Subcutaneous abdominal adipose tissue (tissue), 5 donors: ENCODE results near the gene ELAC2.

Experiments
- H3K27ac ChIP-seq: one replicate; pipeline ENCODE4 v1.7.0; 2013; ENCODE audit warnings: low read depth, mild to moderate bottlenecking, inconsistent platforms, low read length, moderate library complexity
- H3K27me3 ChIP-seq, 5 donors: one replicate each; pipeline ENCODE4 v1.7.0; 2013; ENCODE audit warnings: low read length in 5 of 5, inconsistent platforms in 1 of 5; ENCODE audit not compliant: control insufficient read depth in 5 of 5, insufficient read depth in 4 of 5
- H3K36me3 ChIP-seq, 5 donors: one replicate each; pipeline ENCODE4 v1.7.0; 2013; ENCODE audit warnings: low read length in 5 of 5; ENCODE audit not compliant: control insufficient read depth in 5 of 5, insufficient read depth in 5 of 5
- H3K4me1 ChIP-seq, 5 donors: one replicate each; pipeline ENCODE4 v1.7.0; 2013; ENCODE audit warnings: low read length in 5 of 5, mild to moderate bottlenecking in 3 of 5, moderate library complexity in 1 of 5; ENCODE audit not compliant: control insufficient read depth in 5 of 5, insufficient read depth in 5 of 5
- H3K4me3 ChIP-seq, 5 donors: one replicate each; pipeline ENCODE4 v1.7.0; 2013; ENCODE audit warnings: low read length in 5 of 5, low read depth in 1 of 5
- H3K9ac ChIP-seq, 5 donors: one replicate each; pipeline ENCODE4 v1.7.0; 2013; ENCODE audit warnings: low read length in 5 of 5, mild to moderate bottlenecking in 4 of 5, moderate library complexity in 3 of 5
- H3K9me3 ChIP-seq, 5 donors: one replicate each; pipeline ENCODE4 v1.7.0; 2013; ENCODE audit warnings: low read length in 5 of 5; ENCODE audit not compliant: control insufficient read depth in 5 of 5
- donor health status: healthy.
- donor health status: healthy.
- donor health status: healthy.
- donor health status: healthy.
- donor health status: healthy.

Gene ELAC2

GRCh38 chr17:13024526-13025257 lies 6.9 kb upstream of the ELAC2 start:
- peaks cover 2 to 9% (median 8%) of the 10 kb centered on the region in 5 donors for H3K4me1 ChIP-seq
- peak overlapping the region; percentile 27 to 68 (median 44) for H3K4me3 ChIP-seq
- no peak overlapping the region for H3K27ac ChIP-seq
- no peaks in the 10 kb centered on the region for H3K9me3 ChIP-seq
- H3K27me3 ChIP-seq, result no peaks in the 10 kb centered on the region
- peak overlapping the region in 1 of 5 donors; percentile 60 for H3K9ac ChIP-seq
- no peaks in the 10 kb centered on the region for H3K36me3 ChIP-seq

- no peak overlapping the region for H3K9ac ChIP-seq
- no peak overlapping the region for H3K27ac ChIP-seq
- no peak overlapping the region for H3K4me3 ChIP-seq
- no peaks in the 10 kb centered on the region for H3K36me3 ChIP-seq
- H3K9me3 ChIP-seq, result no peaks in the 10 kb centered on the region
- peaks cover 2 to 9% (median 8%) of the 10 kb centered on the region in 5 donors for H3K4me1 ChIP-seq
- H3K27me3 ChIP-seq, result no peaks in the 10 kb centered on the region
Observed at GRCh38 chr17:13024016-13024415, 6.2 kb upstream of the ELAC2 start.

GRCh38 chr17:13016881-13017654 lies 759 bp downstream of the ELAC2 start:
- peak overlapping the region; percentile 85 for H3K27ac ChIP-seq
- no peaks in the 10 kb centered on the region for H3K9me3 ChIP-seq

GRCh38 chr17:13014801-13015200 lies 3.0 kb downstream of the ELAC2 start:
- peaks cover 33 to 64% (median 61%) of the 10 kb centered on the region in 5 donors for H3K36me3 ChIP-seq
- H3K27me3 ChIP-seq, result no peaks in the 10 kb centered on the region
- no peaks in the 10 kb centered on the region for H3K9me3 ChIP-seq
- no peak overlapping the region for H3K4me3 ChIP-seq
- peaks cover 2 to 20% (median 14%) of the 10 kb centered on the region in 5 donors for H3K4me1 ChIP-seq
- no peak overlapping the region for H3K27ac ChIP-seq
- H3K9ac ChIP-seq, result peak overlapping the region in 2 of 5 donors; percentile 22 to 43

More at GRCh38 chr17:13016881-13017654, 759 bp downstream of the ELAC2 start:
- peaks cover 25 to 42% (median 39%) of the 10 kb centered on the region in 5 donors for H3K36me3 ChIP-seq
- peak overlapping the region; percentile 82 to 94 (median 90) for H3K4me3 ChIP-seq
- H3K9ac ChIP-seq, result peak overlapping the region; percentile 78 to 93 (median 87)
- H3K27me3 ChIP-seq, result no peaks in the 10 kb centered on the region
- H3K4me1 ChIP-seq, result peaks cover 2 to 20% (median 14%) of the 10 kb centered on the region in 5 donors

GRCh38 chr17:13010959-13011358 lies 6.9 kb downstream of the ELAC2 start:
- Histone ChIP-seq H3K4me3 (no peak overlapping the region), H3K27ac (no peak overlapping the region), H3K9ac (no peak overlapping the region), H3K9me3 (no peaks in the 10 kb centered on the region), H3K4me1 (peaks cover 0 to 2% (median 0%) of the 10 kb centered on the region in 5 donors), H3K27me3 (no peaks in the 10 kb centered on the region), H3K36me3 (peaks cover 41 to 89% (median 76%) of the 10 kb centered on the region in 5 donors)

GRCh38 chr17:13008461-13008860 lies 9.4 kb downstream of the ELAC2 start:
- H3K36me3 ChIP-seq, result peaks cover 35 to 89% (median 80%) of the 10 kb centered on the region in 5 donors
- no peak overlapping the region for H3K4me3 ChIP-seq
- no peaks in the 10 kb centered on the region for H3K27me3 ChIP-seq
- no peaks in the 10 kb centered on the region for H3K4me1 ChIP-seq
- no peak overlapping the region for H3K9ac ChIP-seq
- no peaks in the 10 kb centered on the region for H3K9me3 ChIP-seq
- no peak overlapping the region for H3K27ac ChIP-seq

GRCh38 chr17:13005530-13005929 lies 12.3 kb downstream of the ELAC2 start:
- Histone ChIP-seq H3K4me1 (peaks cover 0 to 3% (median 0%) of the 10 kb centered on the region in 5 donors), H3K9ac (no peak overlapping the region), H3K4me3 (no peak overlapping the region), H3K36me3 (peaks cover 23 to 84% (median 75%) of the 10 kb centered on the region in 5 donors), H3K27ac (no peak overlapping the region), H3K27me3 (no peaks in the 10 kb centered on the region), H3K9me3 (no peaks in the 10 kb centered on the region)

- Histone ChIP-seq H3K36me3 (peaks cover 21 to 84% (median 75%) of the 10 kb centered on the region in 5 donors), H3K27ac (no peak overlapping the region)
Observed at GRCh38 chr17:13004336-13004735, 13.5 kb downstream of the ELAC2 start.

GRCh38 chr17:13003927-13004326 lies 13.9 kb downstream of the ELAC2 start:
- Histone ChIP-seq H3K36me3 (peaks cover 18 to 86% (median 78%) of the 10 kb centered on the region in 5 donors), H3K27ac (no peak overlapping the region), H3K4me3 (no peak overlapping the region), H3K9ac (no peak overlapping the region), H3K4me1 (peaks cover 0 to 3% (median 0%) of the 10 kb centered on the region in 5 donors), H3K27me3 (no peaks in the 10 kb centered on the region), H3K9me3 (no peaks in the 10 kb centered on the region)

More at GRCh38 chr17:13004336-13004735, 13.5 kb downstream of the ELAC2 start:
- no peak overlapping the region for H3K4me3 ChIP-seq
- no peaks in the 10 kb centered on the region for H3K9me3 ChIP-seq
- no peak overlapping the region for H3K9ac ChIP-seq
- H3K27me3 ChIP-seq, result no peaks in the 10 kb centered on the region
- H3K4me1 ChIP-seq, result peaks cover 0 to 3% (median 0%) of the 10 kb centered on the region in 5 donors

- H3K27ac ChIP-seq, result no peak overlapping the region
- H3K4me1 ChIP-seq, result peaks cover 0 to 3% (median 0%) of the 10 kb centered on the region in 5 donors
- H3K27me3 ChIP-seq, result no peaks in the 10 kb centered on the region
- no peak overlapping the region for H3K9ac ChIP-seq
- no peak overlapping the region for H3K4me3 ChIP-seq
- no peaks in the 10 kb centered on the region for H3K9me3 ChIP-seq
- peaks cover 18 to 87% (median 79%) of the 10 kb centered on the region in 5 donors for H3K36me3 ChIP-seq
Observed at GRCh38 chr17:13003454-13003851, 14.4 kb downstream of the ELAC2 start.
